Psoas muscle (tissue), 8 donors: ENCODE results near the gene GEN1. TPM values are rescaled to one million over a fixed set of nuclear protein-coding genes. Genes with fewer than 3 reads are reported as not detected.

Source experiments
- ATAC-seq, 4 donors: fragments of 200-7000 bp; cut with Tn5 transposase; one replicate each; pipeline ENCODE4 v1.9.1; 2020; ENCODE audit warnings: moderate library complexity in 3 of 4, mild to moderate bottlenecking in 2 of 4
- DNase-seq, 2 donors: peaks; one replicate each; pipeline ENCODE4 v3.0.0-alpha.2; 2020
- H3K27ac ChIP-seq: fragments of 200-600 bp; one replicate; pipeline ENCODE4 v1.8.0; 2022
- H3K27me3 ChIP-seq, 3 donors: fragments of 200-600 bp in 1 of 3; one replicate each; pipeline versions ENCODE4 v1.6.1 to v1.8.0; 2013 to 2022; ENCODE audit warnings: low read length in 2 of 3, mild to moderate bottlenecking in 2 of 3, moderate library complexity in 1 of 3; ENCODE audit not compliant: insufficient read depth in 3 of 3
- H3K36me3 ChIP-seq, 2 donors: fragments of 200-600 bp in 1 of 2; one replicate each; pipeline versions ENCODE4 v1.6.1 to v1.8.0; 2013 to 2022; ENCODE audit warnings: low read depth in 1 of 2, mild to moderate bottlenecking in 1 of 2, moderate library complexity in 1 of 2; ENCODE audit not compliant: insufficient read depth in 1 of 2
- H3K4me1 ChIP-seq: fragments of 200-600 bp; one replicate; pipeline ENCODE4 v1.8.0; 2022
- H3K4me3 ChIP-seq: fragments of 200-600 bp; one replicate; pipeline ENCODE4 v1.8.0; 2022; ENCODE audit warnings: mild to moderate bottlenecking
- H3K9me3 ChIP-seq: fragments of 200-600 bp; one replicate; pipeline ENCODE4 v1.8.0; 2022
- CTCF ChIP-seq: fragments of 200-600 bp; IDR thresholded peaks from one replicate; pipeline ENCODE4 v1.8.0; 2022; ENCODE audit warnings: antibody characterized with exemption
- WGBS, 3 donors: extraction: QIAGEN DNeasy Blood & Tissue Kit; methylation state at CpG; one replicate each; pipeline versions ENCODE4 v1.1.6 to v1.1.7; 2013; 5-methylcytosine and 5-hydroxymethylcytosine counted together
- intact Hi-C, 2 donors: fragments of 100-400 bp; cut with DNase I; formaldehyde crosslinking; loops; one replicate each; pipeline versions ENCODE4 v1.11.0 to v1.14.2; 2022
- polyA plus RNA-seq, 3 donors: library from polyadenylated mRNA; stranded (reverse); fragments of 200-250 nt; gene quantifications; one replicate each; pipeline ENCODE4 v1.2.3, GENCODE V29; 2013
- total RNA-seq, 4 donors: library from RNA; stranded (reverse); fragmentation: NEBNext Ultra II Directional in 2 of 4; extraction: Animal tissue kit (Norgen Biotek cat#: 25700) in 2 of 4; gene quantifications; one replicate each; pipeline versions ENCODE4 v1.2.1 to v1.2.4, GENCODE V29; 2021 to 2023
- donor health status: healthy with polysubstance abuse.
- donor health status: DM: no; HTN: no; CAD: no; lungs with moderate emphysema.
- donor health status: Bipolar disorder and iron deficiency.
- donor health status: healthy.
- donor health status: DM: yes; HTN: yes; CAD: no.
- donor health status: DM: no; HTN: no; CAD: no.
- donor health status: DM: no; HTN: no; CAD: no.
- donor health status: DM: yes; HTN: yes; CAD: no.

GEN1 gene
- total and polyA plus RNA-seq, 7 donors: 0.51 to 3.0 (median 1.3) TPM

- DNase-seq: no peak
- Histone ChIP-seq H3K4me1 (peaks cover 23% of the 10 kb centered on the region), H3K4me3 (no peak overlapping the region), H3K9me3 (no peaks in the 10 kb centered on the region), H3K27ac (no peak overlapping the region), H3K36me3 (no peaks in the 10 kb centered on the region), H3K27me3 (no peaks in the 10 kb centered on the region)
- TF ChIP-seq CTCF: no peak
- intact Hi-C loops: no loop called here
- WGBS, 3 donors: 73 to 94% (median 77%) methylated on average over 1 of the region's 1 CpG
- no peak for ATAC-seq
These were observed 36.6 kb downstream of the GEN1 start for GRCh38 chr2:17790536-17790935.

GRCh38 chr2:17791121-17791816, 37.3 kb downstream of the GEN1 start:
- no peak overlapping the region for H3K27ac ChIP-seq

DNA sequence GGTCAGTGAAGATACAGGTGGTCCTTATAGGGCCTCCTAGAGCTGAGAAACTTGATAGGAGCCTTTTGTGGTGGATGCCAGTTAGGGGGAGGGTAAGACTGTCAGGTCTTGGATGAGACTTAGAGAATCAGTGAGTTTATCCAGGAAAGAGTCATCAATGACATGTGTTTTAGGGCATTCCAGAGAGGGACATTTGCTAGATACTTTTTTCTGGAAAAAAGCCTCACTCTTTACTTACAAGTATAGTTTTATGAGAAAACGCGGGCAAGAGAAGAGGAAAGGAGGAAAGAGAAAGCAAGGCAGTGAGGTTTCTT, 37.8 kb downstream of the GEN1 start:
- intact Hi-C loops: no loop called here
- no peak for ATAC-seq
- 73 to 89% (median 82%) methylated on average over 2 of the region's 2 CpGs for WGBS, 3 donors

More at GRCh38 chr2:17791121-17791816, 37.3 kb downstream of the GEN1 start:
- DNase-seq (no peak), ATAC-seq (no peak)
- no peak for TF ChIP-seq CTCF
- Histone ChIP-seq H3K9me3 (no peaks in the 10 kb centered on the region), H3K4me1 (peaks cover 24% of the 10 kb centered on the region), H3K27me3 (no peaks in the 10 kb centered on the region), H3K36me3 (no peaks in the 10 kb centered on the region), H3K4me3 (no peak overlapping the region)
- 53 to 62% (median 54%) methylated on average over 5 of the region's 5 CpGs for WGBS, 3 donors
- intact Hi-C loops: no loop called here

GRCh38 chr2:17792515-17792914, 38.6 kb downstream of the GEN1 start:
- ATAC-seq (no peak), DNase-seq (no peak)
- Histone ChIP-seq H3K27ac (no peak overlapping the region), H3K36me3 (no peaks in the 10 kb centered on the region), H3K27me3 (no peaks in the 10 kb centered on the region), H3K4me3 (no peak overlapping the region), H3K9me3 (no peaks in the 10 kb centered on the region), H3K4me1 (peaks cover 25% of the 10 kb centered on the region)
- no peak for TF ChIP-seq CTCF
- 79 to 94% (median 90%) methylated on average over 1 of the region's 1 CpG for WGBS, 3 donors
- intact Hi-C loops: no loop called here

More for the DNA sequence above, 37.8 kb downstream of the GEN1 start:
- Histone ChIP-seq H3K36me3 (no peaks in the 10 kb centered on the region), H3K27ac (no peak overlapping the region), H3K27me3 (no peaks in the 10 kb centered on the region), H3K9me3 (no peaks in the 10 kb centered on the region), H3K4me3 (no peak overlapping the region), H3K4me1 (peaks cover 24% of the 10 kb centered on the region)
- DNase-seq: no peak
- no peak for TF ChIP-seq CTCF

- intact Hi-C loops: no loop called here
These were observed 39.4 kb downstream of the GEN1 start for GRCh38 chr2:17793296-17793695.

More at GRCh38 chr2:17793296-17793695, 39.4 kb downstream of the GEN1 start:
- TF ChIP-seq CTCF: no peak
- peaks cover 28% of the 10 kb centered on the region for H3K4me1 ChIP-seq
- no peaks in the 10 kb centered on the region for H3K27me3 ChIP-seq
- DNase-seq (no peak), ATAC-seq (peak in 2 of 4 donors; percentile 55 to 62)
- H3K27ac ChIP-seq: peak overlapping the region; percentile 30
- 15 to 18% (median 16%) methylated on average over 4 of the region's 4 CpGs for WGBS, 3 donors
- no peak overlapping the region for H3K4me3 ChIP-seq
- no peaks in the 10 kb centered on the region for H3K9me3 ChIP-seq
- H3K36me3 ChIP-seq: no peaks in the 10 kb centered on the region
